ENCODE measurements around the gene TBC1D3L. TPM values are rescaled to one million over a fixed set of nuclear protein-coding genes. Genes with fewer than 3 reads are reported as not detected.
"Not testable (repeated sequence)": the region's sequence is repeated elsewhere in the genome, so short reads cannot be mapped to it uniquely, and the experiment has no call there.

The TBC1D3L gene
- total RNA-seq, result 2.6 and 3.1 TPM in 2 replicates

GRCh38 chr17:37988960-37989359 is at the start of gene TBC1D3L:
Gene TBC1D3L, minus strand, starts transcription at chr17:37989060. Its CDS starts 1,540 bp downstream, at chr17:37987520.
- H3K36me3 ChIP-seq (ENCODE audit: control insufficient read depth, insufficient read depth, low read length); H3K4me3 ChIP-seq (ENCODE audit: low read depth, low read length); H3K27me3 ChIP-seq (ENCODE audit: control insufficient read depth, insufficient read depth, low read length); DNase-seq (ENCODE audit: low read depth); FAIRE-seq: not testable (repeated sequence)

GRCh38 chr17:38003676-38004075 is 14.8 kb upstream of the TBC1D3L start, which contains the start of gene TBC1D3D:
Gene TBC1D3D, plus strand, starts transcription at chr17:38003976. Its CDS starts 1,585 bp downstream, at chr17:38005561.
- FAIRE-seq; H3K4me3 ChIP-seq (ENCODE audit: low read depth, low read length); H3K27me3 ChIP-seq (ENCODE audit: control insufficient read depth, insufficient read depth, low read length); H3K36me3 ChIP-seq (ENCODE audit: control insufficient read depth, insufficient read depth, low read length); DNase-seq (ENCODE audit: low read depth): not testable (repeated sequence)

Other genes with a start within 250 kb of the TBC1D3L start
- gene HNF1B, start 244.0 kb downstream of the TBC1D3L start, total RNA-seq, result not detected in 2 replicates
- not detected in 2 replicates for gene TBC1D3K, start 64.6 kb downstream of the TBC1D3L start, total RNA-seq
- 0.13 TPM in 1 of 2 replicates, not detected in the other for gene TBC1D3D, start 14.9 kb upstream of the TBC1D3L start, total RNA-seq
- 0.38 TPM in 1 of 2 replicates, not detected in the other for gene TBC1D3C, start 79.6 kb upstream of the TBC1D3L start, total RNA-seq
- gene TBC1D3E, start 138.9 kb upstream of the TBC1D3L start, total RNA-seq, result 0.77 TPM in 1 of 2 replicates, not detected in the other
- gene TBC1D3, start 203.5 kb upstream of the TBC1D3L start, total RNA-seq, result not detected in 2 replicates